Measurements from ENCODE around the gene METTL9.

DNA sequence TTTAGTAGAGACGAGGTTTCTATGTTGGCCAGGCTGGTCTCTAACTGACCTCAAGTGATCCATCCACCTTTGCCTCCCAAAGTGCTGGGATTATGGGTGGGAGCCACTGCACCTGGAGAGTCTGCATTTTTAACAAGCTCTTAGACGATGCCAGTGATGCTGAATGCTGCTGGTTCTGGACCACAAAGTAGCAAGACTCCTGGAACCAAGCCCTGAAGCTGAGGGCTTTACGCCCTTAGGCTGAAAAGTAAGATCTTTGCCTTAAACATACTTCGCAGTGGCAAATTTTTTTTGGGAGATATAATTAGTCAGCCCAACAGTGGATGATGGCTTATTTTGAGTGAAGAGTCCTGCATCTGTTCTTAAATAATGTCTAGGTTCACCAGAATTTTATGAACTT lies 14.0 kb downstream of the METTL9 start:
- TF ChIP-seq, protein P1, sequence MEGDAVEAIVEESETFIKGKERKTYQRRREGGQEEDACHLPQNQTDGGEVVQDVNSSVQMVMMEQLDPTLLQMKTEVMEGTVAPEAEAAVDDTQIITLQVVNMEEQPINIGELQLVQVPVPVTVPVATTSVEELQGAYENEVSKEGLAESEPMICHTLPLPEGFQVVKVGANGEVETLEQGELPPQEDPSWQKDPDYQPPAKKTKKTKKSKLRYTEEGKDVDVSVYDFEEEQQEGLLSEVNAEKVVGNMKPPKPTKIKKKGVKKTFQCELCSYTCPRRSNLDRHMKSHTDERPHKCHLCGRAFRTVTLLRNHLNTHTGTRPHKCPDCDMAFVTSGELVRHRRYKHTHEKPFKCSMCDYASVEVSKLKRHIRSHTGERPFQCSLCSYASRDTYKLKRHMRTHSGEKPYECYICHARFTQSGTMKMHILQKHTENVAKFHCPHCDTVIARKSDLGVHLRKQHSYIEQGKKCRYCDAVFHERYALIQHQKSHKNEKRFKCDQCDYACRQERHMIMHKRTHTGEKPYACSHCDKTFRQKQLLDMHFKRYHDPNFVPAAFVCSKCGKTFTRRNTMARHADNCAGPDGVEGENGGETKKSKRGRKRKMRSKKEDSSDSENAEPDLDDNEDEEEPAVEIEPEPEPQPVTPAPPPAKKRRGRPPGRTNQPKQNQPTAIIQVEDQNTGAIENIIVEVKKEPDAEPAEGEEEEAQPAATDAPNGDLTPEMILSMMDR (conservative IDR thresholded peaks at IDR 0.05 in 1 of 2, IDR thresholded peaks at IDR 0.05 in 1 of 2; ENCODE audit: extremely low read depth in 1 of 2, insufficient read depth in 1 of 2, low read depth in 1 of 2, low read length in 2 of 2), result no peak
- no peak for TF ChIP-seq EZH2 (IDR thresholded peaks at IDR 0.05; ENCODE audit: borderline replicate concordance, low read length)

All from mammary epithelial cell (primary cell).